ENCODE results near the gene MSANTD3. TPM values are rescaled to one million over a fixed set of nuclear protein-coding genes. Genes with fewer than 3 reads are reported as not detected.
"Not testable (repeated sequence)": the region's sequence is repeated elsewhere in the genome, so short reads cannot be mapped to it uniquely, and the experiment has no call there.

Gene MSANTD3, protein sequence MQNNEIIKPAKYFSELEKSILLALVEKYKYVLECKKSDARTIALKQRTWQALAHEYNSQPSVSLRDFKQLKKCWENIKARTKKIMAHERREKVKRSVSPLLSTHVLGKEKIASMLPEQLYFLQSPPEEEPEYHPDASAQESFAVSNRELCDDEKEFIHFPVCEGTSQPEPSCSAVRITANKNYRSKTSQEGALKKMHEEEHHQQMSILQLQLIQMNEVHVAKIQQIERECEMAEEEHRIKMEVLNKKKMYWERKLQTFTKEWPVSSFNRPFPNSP
- polyA plus RNA-seq: 10 to 100 TPM in 1 of 3 donors, 1 to 10 TPM in 2; 3.3 to 10.0 (median 6.6) TPM

GRCh38 chr9:100426530-100427365 is at the start of gene MSANTD3:
TSS of gene MSANTD3 (plus strand) at chr9:100427143. CDS start at chr9:100441939, 14,796 bp downstream.
- no peaks in the 10 kb centered on the region for H3K9me3 Mint-ChIP-seq
- H3K4me3 Mint-ChIP-seq: peak within 1 kb of the TSS; percentile 87 to 96 (median 96)
- H3K36me3 Mint-ChIP-seq: peaks cover 0 to 9% (median 0%) of the 10 kb centered on the region in 3 donors
- H3K4me1 Mint-ChIP-seq: peaks cover 17 to 34% of the 10 kb centered on the region in 2 donors
- DNase-seq: peak; percentile 50 to 59 (median 57)
- H3K27ac Mint-ChIP-seq: peak within 1 kb of the TSS; percentile 79 to 92 (median 89)
- H3K27me3 Mint-ChIP-seq (ENCODE audit: low read depth in 3 of 3): peaks cover 2 to 9% (median 3%) of the 10 kb centered on the region in 3 donors

- H3K36me3 Mint-ChIP-seq: no peaks in the 10 kb centered on the region
These were observed 47.1 kb upstream of the MSANTD3 start for GRCh38 chr9:100379862-100380261.

GRCh38 chr9:100392989-100393388 is 34.0 kb upstream of the MSANTD3 start:
- H3K4me1 Mint-ChIP-seq; H3K27ac Mint-ChIP-seq; H3K9me3 Mint-ChIP-seq; H3K36me3 Mint-ChIP-seq; H3K4me3 Mint-ChIP-seq; H3K27me3 Mint-ChIP-seq (ENCODE audit: low read depth in 3 of 3); DNase-seq: not testable (repeated sequence)

More at GRCh38 chr9:100379862-100380261, 47.1 kb upstream of the MSANTD3 start:
- Mint-ChIP-seq H3K4me1 (no peaks in the 10 kb centered on the region), H3K27ac (no peak overlapping the region), H3K4me3 (no peak overlapping the region), H3K27me3 (ENCODE audit: low read depth in 3 of 3) (peaks cover 0 to 3% (median 1%) of the 10 kb centered on the region in 3 donors), H3K9me3 (peaks cover 0 to 3% (median 0%) of the 10 kb centered on the region in 6 donors)
- no peak for DNase-seq

GRCh38 chr9:100394032-100394695 is 32.8 kb upstream of the MSANTD3 start:
- Mint-ChIP-seq H3K27ac (no peak overlapping the region), H3K27me3 (ENCODE audit: low read depth in 3 of 3) (peaks cover 0 to 10% (median 3%) of the 10 kb centered on the region in 3 donors), H3K4me3 (no peak overlapping the region), H3K36me3 (no peaks in the 10 kb centered on the region), H3K4me1 (no peaks in the 10 kb centered on the region), H3K9me3 (no peaks in the 10 kb centered on the region)
- no peak for DNase-seq

- H3K27me3 Mint-ChIP-seq (ENCODE audit: low read depth in 3 of 3): peaks cover 0 to 10% (median 3%) of the 10 kb centered on the region in 3 donors
These were observed 32.1 kb upstream of the MSANTD3 start for GRCh38 chr9:100394816-100395215.

GRCh38 chr9:100396769-100397168 is 30.2 kb upstream of the MSANTD3 start:
- Mint-ChIP-seq H3K36me3 (no peaks in the 10 kb centered on the region), H3K4me1 (no peaks in the 10 kb centered on the region), H3K27ac (no peak overlapping the region), H3K4me3 (no peak overlapping the region), H3K9me3 (no peaks in the 10 kb centered on the region), H3K27me3 (ENCODE audit: low read depth in 3 of 3) (peaks cover 0 to 14% (median 3%) of the 10 kb centered on the region in 3 donors)
- no peak for DNase-seq

More at GRCh38 chr9:100394816-100395215, 32.1 kb upstream of the MSANTD3 start:
- Mint-ChIP-seq H3K9me3 (no peaks in the 10 kb centered on the region), H3K4me3 (no peak overlapping the region), H3K27ac (no peak overlapping the region), H3K36me3 (no peaks in the 10 kb centered on the region), H3K4me1 (no peaks in the 10 kb centered on the region)
- no peak for DNase-seq

GRCh38 chr9:100397529-100398266 is 29.2 kb upstream of the MSANTD3 start:
- Mint-ChIP-seq H3K9me3 (no peaks in the 10 kb centered on the region), H3K4me1 (no peaks in the 10 kb centered on the region), H3K36me3 (no peaks in the 10 kb centered on the region), H3K27me3 (ENCODE audit: low read depth in 3 of 3) (peaks cover 0 to 15% (median 0%) of the 10 kb centered on the region in 3 donors), H3K27ac (no peak overlapping the region), H3K4me3 (no peak overlapping the region)
- no peak for DNase-seq

GRCh38 chr9:100401042-100401441 is 25.9 kb upstream of the MSANTD3 start:
- no peak overlapping the region for H3K27ac Mint-ChIP-seq
- no peak for DNase-seq

DNA sequence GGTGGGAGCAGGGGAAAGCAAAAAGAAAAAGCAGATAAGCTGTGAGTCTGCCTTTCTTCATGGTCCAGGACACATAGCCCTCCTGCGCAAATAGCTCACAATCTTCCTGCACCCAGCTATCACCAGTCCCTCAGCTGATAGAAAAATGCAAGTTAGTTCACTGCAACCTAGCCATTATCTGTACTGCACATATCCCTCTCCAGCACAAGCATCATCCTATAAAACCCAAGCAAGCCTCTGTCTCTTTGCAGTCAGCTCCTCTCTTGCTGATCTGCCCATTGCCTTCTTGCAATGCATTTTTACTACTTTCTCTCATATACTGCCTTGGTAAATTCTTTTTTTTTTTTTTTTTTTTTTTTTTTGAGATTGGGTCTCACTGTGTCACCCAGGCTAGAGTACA is 20.0 kb upstream of the MSANTD3 start:
- peaks cover 0 to 3% (median 0%) of the 10 kb centered on the region in 6 donors for H3K9me3 Mint-ChIP-seq
- peaks cover 0 to 4% (median 0%) of the 10 kb centered on the region in 3 donors for H3K36me3 Mint-ChIP-seq
- H3K27ac Mint-ChIP-seq: no peak overlapping the region
- H3K4me1 Mint-ChIP-seq: peaks cover 10 to 13% of the 10 kb centered on the region in 2 donors
- no peak overlapping the region for H3K4me3 Mint-ChIP-seq
- DNase-seq: no peak
- H3K27me3 Mint-ChIP-seq (ENCODE audit: low read depth in 3 of 3): peaks cover 0 to 17% (median 5%) of the 10 kb centered on the region in 3 donors

More at GRCh38 chr9:100401042-100401441, 25.9 kb upstream of the MSANTD3 start:
- Mint-ChIP-seq H3K4me3 (no peak overlapping the region), H3K36me3 (no peaks in the 10 kb centered on the region), H3K4me1 (no peaks in the 10 kb centered on the region), H3K27me3 (ENCODE audit: low read depth in 3 of 3) (peaks cover 0 to 19% (median 2%) of the 10 kb centered on the region in 3 donors), H3K9me3 (no peaks in the 10 kb centered on the region)

DNA sequence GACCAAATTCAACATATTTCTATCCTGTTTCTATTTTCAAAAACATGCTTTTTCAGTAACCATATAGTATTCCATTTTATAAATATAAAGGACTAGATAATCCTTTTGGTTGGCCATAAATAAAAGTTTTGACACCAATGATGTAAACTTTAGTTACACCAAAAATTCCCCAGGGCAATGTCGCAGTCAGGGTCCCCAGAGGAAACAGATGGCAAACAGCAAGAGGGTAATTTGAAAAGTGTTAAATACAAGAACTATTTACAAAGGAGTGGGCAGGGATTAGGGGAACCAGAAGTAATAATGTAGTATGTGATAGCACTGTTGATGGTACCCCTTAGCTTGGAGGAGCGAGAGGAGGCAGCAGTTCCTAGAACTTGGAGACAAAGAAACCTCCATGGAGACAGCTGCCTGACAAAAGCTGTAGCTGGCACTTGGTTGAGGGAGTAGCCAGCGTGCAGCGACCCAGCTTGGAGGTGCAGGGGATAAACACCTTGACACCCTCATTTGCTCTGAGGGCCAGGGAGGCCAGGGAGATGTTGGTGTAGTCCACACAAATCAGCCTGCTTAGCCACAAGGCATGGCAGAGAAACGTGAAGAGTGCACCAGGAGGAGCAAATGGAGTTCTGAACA is 18.3 kb upstream of the MSANTD3 start:
- Mint-ChIP-seq H3K4me3 (no peak overlapping the region), H3K4me1 (peaks cover 12 to 16% of the 10 kb centered on the region in 2 donors), H3K27me3 (ENCODE audit: low read depth in 3 of 3) (peaks cover 4 to 14% (median 8%) of the 10 kb centered on the region in 3 donors), H3K9me3 (peaks cover 0 to 3% (median 0%) of the 10 kb centered on the region in 6 donors), H3K36me3 (peaks cover 0 to 4% (median 0%) of the 10 kb centered on the region in 3 donors), H3K27ac (no peak overlapping the region)
- no peak for DNase-seq

DNA sequence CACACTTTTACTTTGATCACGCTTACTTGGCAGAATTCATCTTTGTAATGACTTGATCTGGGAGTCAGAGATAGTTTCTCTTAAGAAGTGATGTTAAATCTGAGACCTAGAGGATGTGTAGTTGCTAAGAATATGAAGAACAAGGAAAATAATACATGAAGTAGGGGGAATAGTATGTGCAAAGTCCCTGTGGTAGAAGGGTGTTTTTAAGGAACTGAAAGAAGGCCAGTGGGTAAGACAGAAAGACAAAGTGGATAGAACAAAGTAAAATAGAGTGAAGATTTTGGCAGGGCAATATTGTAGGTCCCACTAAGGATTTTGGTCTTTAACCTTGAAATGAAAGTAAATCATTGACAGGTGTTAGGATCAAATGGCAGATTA is 17.8 kb upstream of the MSANTD3 start:
- H3K9me3 Mint-ChIP-seq: peaks cover 0 to 3% (median 0%) of the 10 kb centered on the region in 6 donors
- peaks cover 4 to 14% (median 8%) of the 10 kb centered on the region in 3 donors for H3K27me3 Mint-ChIP-seq (ENCODE audit: low read depth in 3 of 3)
- peak overlapping the region in 1 of 6 donors; percentile 5 for H3K27ac Mint-ChIP-seq
- peaks cover 0 to 4% (median 0%) of the 10 kb centered on the region in 3 donors for H3K36me3 Mint-ChIP-seq
- peaks cover 12 to 16% of the 10 kb centered on the region in 2 donors for H3K4me1 Mint-ChIP-seq
- no peak overlapping the region for H3K4me3 Mint-ChIP-seq
- DNase-seq: no peak

- Mint-ChIP-seq H3K4me3 (peak overlapping the region; percentile 84 to 94 (median 90)), H3K27ac (peak overlapping the region; percentile 9 to 85 (median 64)), H3K9me3 (peaks cover 0 to 3% (median 0%) of the 10 kb centered on the region in 6 donors), H3K4me1 (peaks cover 12 to 16% of the 10 kb centered on the region in 2 donors), H3K27me3 (ENCODE audit: low read depth in 3 of 3) (peaks cover 4 to 13% (median 11%) of the 10 kb centered on the region in 3 donors), H3K36me3 (peaks cover 0 to 4% (median 0%) of the 10 kb centered on the region in 3 donors)
- peak; percentile 77 to 81 (median 80) for DNase-seq
These were observed 15.3 kb upstream of the MSANTD3 start for GRCh38 chr9:100411472-100412283.
